ENCODE results near the gene MPP3.
A peak's percentile ranks its signal among the peaks of the same experiment; 100 is the strongest.
"Not testable (repeated sequence)": the region's sequence is repeated elsewhere in the genome, so short reads cannot be mapped to it uniquely, and the experiment has no call there.

Gene MPP3

DNA sequence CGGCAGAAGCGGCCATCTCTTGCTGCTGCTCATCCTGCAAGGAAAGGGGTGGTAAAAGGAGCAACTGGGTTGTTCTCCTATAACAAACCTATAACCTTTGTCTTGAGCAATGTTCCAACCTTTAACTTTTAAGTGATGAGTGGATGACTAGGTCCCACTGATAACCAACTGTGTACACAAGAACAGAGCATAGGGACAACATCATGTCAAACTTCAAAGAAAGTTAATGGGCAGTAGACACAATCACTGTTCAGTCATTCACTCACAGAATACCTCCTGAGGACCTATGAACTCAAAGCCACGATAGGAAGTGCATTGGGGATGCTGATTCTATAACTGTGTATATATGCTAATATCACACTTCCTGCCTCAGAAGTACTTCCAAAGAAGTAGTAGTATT, 31.1 kb downstream of the MPP3 start:
- DNase-seq = no peak

DNA sequence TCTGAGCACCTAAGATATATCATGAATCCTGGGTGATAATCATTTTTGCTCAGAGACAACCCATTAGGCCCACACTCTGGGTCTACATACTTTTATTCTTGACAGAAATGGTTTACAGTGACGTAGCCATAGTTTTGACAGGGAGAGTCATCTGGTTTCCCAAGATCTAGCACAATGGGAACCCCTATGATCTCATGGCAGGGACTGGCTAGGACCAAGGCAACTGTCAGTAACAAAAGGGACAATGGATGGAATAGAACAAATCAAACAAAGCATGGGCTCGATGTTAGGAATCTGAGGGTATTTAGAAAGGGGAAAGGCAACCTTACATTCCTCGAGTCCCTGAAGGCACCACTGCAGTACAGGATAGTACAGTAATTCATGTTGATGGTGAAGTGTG, 32.2 kb downstream of the MPP3 start:
- no peak for DNase-seq

DNA sequence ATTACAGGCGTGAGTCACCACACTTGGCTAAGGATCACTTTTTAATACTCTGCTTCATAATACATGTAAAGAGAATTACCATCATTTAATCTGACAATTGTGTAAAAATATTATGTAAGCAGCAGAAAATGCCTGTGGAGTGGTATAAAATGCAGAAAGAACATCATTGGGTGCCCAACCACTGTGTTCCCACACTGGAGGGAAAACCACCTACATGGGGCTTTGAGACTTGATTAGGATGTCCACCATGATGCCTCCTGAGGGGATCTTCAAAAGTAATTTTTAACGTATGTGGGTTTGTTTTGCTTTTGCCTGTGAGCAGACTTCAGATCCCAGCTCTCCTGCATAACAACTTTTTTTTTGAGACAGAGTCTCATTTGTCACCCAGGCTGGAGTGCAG, 33.9 kb downstream of the MPP3 start:
- DNase-seq = no peak

DNA sequence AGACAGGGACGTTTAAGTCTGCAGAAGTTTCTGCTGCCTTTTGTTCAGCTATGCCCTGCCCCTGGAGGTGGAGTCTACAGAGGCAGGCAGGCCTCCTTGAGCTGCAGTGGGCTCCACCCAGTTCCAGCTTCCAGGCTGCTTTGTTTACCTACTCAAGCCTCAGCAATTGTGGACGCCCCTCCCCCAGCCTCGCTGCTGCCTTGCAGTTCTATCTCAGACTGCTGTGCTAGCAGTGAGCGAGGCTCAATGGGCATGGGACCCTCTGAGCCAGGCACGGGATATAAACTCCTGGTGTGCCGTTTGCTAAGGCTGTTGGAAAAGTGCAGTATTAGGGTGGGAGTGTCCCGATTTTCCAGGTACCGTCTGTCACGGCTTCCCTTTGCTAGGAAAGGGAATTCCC, 34.9 kb downstream of the MPP3 start:
- DNase-seq = not testable (repeated sequence)

DNA sequence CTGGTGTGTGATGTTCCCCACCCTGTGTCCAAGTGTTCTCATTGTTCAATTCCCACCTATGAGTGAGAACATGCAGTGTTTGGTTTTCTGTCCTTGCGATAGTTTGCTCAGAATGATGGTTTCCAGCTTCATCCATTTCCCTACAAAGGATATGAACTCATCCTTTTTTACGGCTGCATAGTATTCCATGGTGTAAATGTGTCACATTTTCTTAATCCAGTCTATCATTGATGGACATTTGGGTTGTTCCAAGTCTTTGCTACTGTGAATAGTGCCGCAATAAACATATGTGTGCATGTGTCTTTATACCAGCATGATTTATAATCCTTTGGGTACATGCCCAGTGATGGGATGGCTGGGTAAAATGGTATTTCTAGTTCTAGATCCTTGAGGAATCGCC, 40.3 kb downstream of the MPP3 start:
- not testable (repeated sequence) for DNase-seq

DNA sequence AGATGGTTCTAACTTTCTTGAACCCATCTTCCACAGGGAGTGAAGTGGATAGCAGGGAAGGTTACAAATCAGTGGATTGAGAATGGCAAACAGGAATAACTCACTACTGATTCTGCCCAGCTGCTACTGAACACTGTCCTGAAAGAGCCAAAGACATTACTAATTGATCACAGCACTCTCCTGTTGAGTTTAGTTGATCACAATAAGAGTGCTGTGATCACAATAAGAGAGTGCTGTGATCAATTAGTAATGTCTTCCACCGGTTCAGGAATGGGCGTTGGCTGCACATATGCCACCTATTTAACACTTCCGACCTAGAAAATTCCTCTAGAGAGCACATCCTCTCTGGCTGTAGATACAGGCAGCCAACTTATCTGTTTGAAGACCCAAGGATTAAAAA, 41.4 kb downstream of the MPP3 start:
- no peak for DNase-seq

DNA sequence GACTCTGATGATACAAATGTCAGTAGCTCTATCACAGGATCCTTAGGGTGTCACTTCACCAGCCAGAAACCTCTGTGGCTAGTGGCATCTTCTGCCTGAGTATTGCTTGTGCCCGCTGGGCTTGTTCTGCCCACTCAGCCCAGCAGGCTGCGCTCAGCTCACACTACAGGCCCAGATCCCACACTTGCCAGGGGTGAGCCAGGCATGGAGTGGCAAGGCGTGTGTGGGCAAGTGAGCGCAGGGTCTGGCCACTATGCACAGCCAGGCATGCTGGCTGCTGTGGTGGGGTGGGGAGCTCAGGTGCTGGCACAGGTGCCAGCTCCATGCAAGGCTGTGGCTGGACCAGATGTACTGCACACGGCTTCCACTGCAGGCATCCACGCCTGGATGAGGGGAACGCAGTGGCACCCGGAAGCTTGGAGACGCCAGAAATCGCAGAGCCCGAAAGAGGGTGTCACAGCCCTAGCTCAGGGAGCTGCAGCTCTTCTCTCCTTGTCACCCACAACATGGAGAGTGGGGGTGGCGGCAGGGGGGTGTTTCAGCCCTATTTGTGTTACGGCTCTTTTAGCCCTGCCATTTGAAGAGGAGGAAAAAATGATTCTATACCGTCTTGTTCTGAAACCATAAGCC, 42.5 kb downstream of the MPP3 start:
- no peak for DNase-seq

DNA sequence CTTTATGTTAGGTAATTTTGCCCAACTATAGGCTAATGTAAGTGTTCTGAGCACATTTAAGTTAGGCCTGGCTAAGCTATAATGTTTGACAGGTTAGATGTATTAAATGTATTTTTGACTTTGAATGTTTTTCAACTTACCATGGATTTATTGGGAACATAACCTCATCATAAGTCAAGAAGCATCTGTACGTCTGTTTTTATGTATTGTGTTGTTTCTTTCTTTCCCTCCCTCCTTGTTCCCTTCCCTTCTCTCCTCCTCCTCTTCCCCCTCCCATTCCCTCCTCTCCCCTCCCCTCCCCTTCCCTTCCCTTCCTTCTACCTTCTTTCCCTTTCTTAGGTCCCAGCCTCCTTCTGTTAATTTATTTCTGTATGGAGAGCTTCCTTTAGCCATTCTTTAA, 43.5 kb downstream of the MPP3 start:
- no peak for DNase-seq

DNA sequence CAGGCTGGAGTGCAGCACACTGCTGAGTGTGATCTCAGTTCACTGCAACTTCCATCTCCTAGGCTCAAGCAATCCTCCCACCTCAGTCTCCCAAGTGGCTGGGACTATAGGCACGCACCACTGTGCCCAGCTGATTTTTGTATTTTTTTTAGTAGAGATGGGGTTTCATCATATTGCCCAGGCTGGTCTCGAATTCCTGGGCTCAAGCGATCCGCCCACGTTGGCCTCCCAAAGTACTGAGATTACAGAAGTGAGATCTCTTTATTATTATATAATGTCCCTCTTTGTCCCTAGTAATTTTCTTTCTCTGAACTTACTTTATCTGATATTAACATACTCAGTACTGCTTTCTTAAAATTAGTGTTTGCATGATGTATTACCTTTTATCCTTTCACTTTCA, 44.4 kb downstream of the MPP3 start:
- DNase-seq = no peak

DNA sequence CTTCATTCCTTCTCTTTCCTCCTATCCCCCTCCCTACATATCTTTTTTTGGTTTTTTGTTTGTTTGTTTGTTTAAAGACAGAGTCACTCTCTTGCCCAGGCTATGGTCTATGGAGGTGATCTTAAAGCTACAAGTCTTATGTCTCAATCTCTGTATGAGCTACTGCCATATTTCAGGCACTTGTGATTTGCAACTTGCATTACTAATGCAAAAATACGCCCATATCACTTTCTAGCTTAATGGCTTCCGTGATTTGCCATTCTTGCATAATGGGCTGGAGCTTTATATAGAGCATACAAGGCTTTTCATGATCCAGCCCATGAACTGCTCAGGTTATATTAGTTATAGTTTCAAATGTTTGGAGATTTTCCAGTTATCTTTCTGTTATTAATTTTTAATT, 45.2 kb downstream of the MPP3 start:
- no peak for DNase-seq

DNA sequence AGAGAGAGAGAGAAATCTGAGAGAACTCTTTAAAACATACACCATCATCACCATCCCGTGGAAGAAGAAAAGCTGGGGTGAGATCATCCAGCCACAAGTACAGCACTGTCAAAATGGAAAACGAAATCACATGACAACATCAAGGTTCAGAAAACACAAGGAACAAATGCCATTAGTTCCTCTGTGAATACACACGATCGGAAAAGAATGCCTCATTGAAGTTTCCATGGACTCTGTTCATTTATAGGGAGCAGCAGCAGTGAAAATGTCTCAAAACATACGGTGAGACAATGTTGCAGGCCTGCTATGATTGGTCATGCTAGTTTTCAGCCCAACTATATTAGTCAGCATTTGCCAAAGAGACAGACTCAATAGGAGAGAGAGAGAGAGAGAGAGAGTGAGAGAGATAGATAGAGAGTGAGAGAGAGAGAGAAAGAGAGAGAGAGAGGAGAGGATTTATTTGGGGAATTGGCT, 48.3 kb downstream of the MPP3 start:
- no peak for DNase-seq

DNA sequence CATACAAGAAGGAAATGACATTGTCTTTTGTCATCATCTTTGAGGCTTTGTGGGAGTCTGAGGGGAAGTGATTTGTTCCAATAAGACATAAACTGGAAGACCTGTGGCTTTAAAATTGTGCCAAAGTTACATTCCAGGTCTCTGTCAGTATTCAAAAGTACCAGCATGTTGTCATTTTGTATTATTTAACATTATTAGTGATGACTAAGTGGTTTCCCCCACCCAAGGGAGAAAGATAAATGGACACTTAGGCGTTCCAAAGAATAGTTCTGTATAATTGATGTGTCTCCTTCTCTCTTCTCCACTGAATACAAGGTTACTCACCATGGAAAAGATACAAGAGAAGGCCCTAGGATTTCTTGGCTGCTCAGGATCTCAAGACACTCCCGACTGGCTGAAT, 48.9 kb downstream of the MPP3 start:
- DNase-seq = no peak

DNA sequence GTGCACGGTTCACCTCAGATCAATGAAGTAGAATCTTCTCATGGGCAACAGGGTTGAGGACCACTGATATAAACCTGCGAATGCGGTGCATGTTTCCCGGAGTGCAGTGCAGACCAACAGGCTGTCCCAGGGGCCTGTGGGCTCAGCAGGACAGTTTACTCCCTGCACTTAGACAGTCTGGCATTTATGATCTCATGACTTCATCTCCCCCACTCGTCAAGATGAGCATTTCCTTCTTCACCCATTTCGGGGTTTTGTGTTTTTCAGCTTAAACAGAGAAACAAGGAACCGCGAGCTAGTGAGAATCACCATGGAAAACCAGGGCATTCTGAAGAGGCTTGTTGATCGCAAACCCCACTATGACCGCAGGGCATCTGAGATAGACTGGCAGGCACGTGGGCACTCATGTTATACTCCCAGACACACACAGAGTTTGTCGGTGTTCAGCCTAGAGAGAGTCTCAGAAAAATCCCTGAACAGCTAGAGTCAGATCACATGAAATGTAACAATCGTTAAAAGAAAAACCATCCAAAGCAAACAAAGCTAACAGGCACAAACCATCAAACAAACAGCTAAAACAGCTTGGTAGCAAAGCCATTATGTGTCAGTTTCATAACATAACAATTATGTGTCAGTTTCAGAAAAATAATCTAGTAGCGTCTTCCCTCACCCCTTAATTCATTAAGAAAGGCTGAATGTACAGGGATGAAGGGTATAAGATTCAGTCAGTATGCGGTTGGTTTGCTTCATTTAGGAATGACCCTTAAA, 49.8 kb downstream of the MPP3 start:
- DNase-seq = no peak

DNA sequence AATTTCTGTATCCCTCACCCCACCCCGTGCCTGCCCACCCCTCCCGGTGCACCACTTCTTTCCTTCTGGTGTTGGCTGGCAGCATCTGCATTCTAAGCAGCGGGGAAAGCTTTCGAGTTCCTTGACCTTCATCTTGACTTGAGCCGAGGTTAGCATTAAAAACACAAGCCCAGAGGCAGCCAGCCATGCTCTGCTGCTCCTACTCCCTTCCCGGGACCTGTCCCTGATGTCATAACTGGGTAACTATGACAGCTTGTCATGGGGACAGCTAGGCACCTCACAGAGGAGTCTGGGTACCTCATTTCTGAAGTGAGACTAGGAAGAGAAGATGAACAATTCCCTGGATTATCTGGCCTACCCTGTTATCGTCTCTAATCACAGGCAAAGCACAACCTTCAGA, 52.8 kb downstream of the MPP3 start, which contains the start of gene CFAP97D1:
Gene CFAP97D1 (plus strand): TSS at position 301 of the 400 bp plus-strand sequence. CDS start 28 bp downstream, at position 329.
- no peak for DNase-seq

DNA sequence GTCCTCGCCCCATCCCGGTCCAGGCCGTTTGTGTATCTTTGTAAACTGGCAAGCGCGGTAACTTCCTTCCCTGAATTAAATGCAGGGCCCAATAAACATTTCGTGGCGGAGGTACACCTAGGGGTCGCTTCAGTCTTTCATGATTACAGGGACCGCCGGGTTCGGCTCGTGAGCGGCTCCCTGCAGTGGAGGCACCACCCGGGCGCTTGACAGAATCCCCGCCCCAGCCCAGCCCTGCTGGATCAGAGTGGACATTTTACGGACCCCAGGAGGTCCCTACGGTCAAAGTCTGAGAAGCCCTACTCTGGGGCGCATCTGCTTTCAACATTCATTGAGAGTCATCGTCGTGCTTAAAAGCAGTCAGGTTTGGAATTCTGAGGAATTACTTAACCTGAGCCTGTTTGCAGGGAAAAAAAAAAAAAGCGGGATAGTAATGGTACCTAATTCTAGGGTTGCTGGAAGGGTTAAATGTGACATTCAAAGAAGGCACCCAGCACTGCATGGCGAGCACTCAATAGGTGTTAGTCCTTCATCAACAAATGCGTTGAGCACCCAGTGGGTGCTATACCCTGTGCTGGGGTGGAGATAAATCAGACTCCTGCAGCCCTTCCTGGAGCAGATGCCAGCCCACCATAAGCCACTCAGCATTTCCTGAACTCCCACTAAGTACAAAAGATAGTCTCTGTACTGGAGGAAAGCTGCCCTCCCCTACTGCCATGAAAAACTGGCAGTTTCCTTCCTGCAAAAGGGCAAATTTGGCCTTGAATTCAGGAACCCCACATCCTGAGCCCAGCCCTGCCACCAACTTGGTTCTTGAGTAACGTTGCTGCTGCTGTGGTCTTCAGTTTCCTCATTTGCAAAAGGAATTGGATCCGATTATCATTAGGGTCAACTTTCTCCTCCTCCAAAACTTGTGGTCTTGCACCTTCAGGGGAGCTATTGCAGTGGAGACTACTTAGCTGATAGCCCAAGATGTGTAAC, 53.5 kb downstream of the MPP3 start:
- DNase-seq = no peak

DNA sequence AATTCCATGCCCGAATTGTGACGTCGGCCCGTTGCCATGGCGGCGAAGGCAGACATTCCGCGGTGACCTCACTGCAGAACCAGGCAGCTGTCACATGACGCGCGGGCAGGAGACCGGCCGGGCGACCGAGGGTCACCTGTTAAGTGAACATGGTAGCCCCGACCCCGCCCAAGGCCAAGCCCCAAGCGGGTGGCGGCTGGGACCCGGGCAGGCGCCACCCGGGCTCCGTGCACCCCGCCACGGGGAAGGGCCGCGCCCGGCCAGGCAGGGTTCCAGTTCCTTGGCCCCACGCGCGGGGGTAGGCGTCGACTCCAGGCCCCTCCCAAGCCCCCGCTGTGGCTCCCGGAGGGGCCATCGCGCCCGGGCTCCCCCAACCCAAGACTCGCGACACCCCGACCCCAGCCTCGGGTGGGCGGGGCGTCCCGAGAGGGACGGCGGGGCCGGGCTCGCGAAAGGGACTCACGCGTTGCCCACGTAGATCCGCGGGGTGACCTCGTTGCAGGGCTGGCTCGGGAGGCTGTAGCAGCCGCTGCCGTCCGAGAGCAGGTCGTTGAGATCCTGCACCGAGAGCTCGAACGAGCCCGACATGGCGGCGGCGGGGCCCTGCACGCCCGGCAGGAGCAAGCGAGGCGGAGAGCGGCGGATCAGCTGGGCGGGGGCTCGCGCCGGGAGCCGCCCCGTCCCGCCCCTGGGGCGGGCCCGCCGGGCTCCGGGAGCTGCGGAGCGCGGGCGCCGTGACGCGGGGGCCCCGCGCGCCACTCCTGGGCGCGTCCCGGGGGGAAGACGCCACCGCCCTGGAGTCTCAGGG, 54.4 kb downstream of the MPP3 start, which contains the start of gene DUSP3:
Gene DUSP3 (minus strand): TSS at position 641 of the 808 bp plus-strand sequence. CDS start 53 bp downstream, at position 588.
- DNase-seq = peak; percentile 57

DNA sequence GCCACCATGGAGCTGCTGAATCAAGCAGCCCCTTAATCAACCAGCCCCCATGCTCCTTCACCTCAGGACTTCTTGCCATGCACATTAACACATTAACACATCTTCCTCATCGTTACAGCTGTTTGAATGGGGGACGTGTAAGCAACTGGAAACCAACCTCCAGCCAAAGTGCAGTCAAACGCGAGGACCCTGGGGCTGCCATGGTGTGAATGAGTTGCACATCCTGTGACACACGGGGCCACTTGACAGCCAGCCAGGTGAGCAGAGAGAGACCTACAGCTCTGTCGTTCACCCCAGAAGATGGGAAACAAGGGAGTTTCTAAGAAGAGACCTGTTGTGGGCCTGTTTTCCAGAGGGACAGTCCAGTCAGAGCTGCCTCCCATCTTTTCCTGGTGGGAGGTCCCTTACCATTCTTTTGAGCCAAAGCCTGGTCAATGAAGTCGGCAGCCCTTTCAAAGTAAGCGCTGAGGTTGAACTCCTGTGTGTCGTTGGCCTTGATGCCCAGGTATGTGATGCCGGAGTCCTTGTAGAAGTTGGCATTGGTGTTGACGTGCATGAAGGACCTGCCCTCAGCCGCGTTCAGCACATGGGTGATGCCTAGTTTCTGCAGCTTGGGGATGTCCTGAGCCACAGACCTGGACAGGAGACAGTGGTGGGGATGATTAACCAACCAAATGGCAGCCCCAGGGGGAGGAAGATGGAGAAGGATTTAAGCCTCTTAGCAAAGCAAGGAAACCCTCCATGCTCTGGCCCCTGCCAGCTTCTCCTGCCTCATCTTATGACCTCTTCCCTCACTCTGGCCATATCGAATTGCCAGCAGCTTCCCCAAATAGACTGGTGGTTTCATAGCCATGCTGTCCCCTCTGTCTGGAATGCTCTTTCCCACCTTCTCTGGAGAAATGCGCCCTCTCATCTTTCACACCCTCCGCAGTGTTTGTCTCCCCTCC, 58.4 kb downstream of the MPP3 start:
- DNase-seq = no peak

DNA sequence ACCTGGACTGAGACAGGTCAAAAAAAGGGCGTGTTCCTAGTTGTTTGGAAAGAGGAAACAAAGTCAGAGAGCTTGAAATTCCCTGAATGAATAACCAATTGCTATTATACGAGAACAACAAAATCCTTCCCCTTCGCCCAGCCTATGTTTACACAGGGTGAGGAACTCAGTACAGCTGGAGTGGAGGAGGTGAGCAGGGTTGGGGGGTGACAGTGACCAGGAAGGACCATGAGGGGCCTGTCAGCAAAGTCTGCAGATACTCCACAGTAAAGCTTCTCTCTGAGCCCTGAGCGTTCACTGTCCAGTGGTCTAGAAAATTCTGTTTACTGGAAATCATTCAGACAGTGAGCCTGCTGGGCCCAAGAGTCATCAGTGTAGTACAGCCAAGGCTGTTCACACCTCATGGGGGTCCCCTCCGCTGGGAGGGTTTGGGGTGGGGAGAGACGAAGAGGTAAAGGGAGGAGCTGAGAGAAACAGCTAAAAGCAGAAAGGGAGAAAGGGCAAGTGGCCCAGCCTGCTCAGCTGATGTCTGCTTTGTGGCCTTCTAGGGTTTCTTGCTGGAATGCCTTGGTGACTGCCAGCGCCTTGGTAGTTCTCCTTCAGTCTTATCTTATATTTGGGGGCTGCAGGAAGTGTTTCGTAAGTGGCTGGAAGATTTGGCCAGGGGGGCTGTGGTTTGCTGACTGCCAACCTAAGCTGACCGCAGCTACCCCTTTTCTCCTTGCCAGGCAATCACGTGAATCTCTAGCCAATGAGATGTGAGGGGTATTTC, 59.9 kb downstream of the MPP3 start:
- no peak for DNase-seq

DNA sequence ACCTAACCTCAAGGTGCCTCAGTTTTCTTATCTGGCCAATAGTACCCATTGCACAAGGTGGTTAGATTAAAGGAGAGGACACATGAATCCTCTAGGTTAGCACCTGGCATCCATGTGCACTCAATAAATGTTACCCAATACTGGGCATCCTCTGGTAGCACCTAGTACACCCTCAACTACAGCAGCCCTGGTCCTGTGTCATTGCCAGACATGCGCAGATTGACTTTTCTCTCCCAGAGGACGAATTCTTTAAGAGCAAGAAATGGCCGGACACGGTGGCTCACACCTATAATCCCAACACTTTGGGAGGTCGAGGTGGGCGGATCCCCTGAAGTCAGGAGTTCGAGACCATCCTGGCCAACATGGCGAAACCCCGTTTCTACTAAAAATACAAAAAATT, 61.5 kb downstream of the MPP3 start:
- no peak for DNase-seq

DNA sequence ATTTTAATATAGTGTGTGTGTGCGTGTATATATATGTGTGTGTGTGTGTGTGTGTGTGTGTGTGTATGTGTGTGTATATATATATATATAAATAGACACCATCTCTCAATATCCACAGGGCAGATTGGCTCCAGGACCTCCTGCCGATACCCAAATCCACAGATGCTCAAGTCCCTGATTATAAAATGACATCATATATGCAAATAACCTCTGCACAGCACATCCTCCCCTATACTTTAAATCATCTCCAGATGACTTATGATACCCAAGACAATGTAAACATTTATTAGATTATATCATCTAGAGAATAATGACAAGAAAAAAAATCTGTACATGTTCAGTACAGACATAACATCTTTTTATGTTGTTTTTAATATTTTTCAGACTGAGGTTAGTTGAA, 62.0 kb downstream of the MPP3 start:
- no peak for DNase-seq
